ENCODE measurements around the gene ZBP1.

DNA sequence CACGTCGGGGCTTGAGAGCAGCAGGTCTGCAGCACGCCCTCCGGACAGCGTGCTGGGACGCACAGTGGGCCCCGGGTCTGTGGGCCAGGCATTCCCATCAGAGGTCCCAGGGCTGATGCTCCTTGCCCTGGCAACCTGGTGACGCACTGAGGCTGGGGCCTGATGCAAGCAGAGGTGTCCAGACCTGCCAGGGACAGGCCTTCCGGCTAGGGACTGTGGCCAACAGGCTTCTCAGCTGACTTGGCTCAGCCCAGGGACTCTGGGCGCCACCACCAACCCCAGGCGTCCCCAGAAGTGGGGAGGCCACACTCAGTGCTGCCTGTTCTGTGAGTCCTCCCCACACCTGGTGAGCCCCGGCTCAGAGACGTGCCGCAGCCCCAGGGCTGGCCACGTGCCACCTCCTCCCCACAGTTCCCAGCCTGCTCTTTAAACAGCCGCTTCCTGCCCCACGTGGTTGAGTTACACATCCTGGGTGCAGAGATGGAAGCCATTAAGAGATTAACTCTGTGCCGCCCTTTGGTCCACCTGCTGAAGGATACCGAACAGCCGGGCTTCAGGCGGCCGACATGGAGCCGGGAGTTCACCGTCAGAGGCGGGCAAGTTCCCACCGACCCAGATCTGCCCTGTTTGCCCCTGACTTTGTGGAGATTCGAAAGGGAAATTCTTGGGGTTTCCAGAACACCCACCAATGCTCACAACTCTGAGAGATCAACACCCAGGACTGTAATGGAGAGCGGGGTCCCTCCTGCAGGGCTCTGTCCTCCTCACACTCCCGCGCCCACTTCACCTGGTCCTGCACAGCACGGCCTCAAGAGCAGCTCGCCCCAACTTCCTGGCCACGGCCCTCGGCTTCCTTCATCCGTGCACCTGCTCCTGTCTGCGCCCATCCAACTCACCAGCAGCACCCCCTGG, 37.6 kb upstream of the ZBP1 start:
- TF ChIP-seq, protein P1, sequence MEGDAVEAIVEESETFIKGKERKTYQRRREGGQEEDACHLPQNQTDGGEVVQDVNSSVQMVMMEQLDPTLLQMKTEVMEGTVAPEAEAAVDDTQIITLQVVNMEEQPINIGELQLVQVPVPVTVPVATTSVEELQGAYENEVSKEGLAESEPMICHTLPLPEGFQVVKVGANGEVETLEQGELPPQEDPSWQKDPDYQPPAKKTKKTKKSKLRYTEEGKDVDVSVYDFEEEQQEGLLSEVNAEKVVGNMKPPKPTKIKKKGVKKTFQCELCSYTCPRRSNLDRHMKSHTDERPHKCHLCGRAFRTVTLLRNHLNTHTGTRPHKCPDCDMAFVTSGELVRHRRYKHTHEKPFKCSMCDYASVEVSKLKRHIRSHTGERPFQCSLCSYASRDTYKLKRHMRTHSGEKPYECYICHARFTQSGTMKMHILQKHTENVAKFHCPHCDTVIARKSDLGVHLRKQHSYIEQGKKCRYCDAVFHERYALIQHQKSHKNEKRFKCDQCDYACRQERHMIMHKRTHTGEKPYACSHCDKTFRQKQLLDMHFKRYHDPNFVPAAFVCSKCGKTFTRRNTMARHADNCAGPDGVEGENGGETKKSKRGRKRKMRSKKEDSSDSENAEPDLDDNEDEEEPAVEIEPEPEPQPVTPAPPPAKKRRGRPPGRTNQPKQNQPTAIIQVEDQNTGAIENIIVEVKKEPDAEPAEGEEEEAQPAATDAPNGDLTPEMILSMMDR (conservative IDR thresholded peaks at IDR 0.05; ENCODE audit: low read length), result no peak
- no peak for TF ChIP-seq EZH2phosphoT487 (IDR thresholded peaks at IDR 0.05; ENCODE audit: borderline replicate concordance)

Measured in Loucy (cell line).